Neuronal stem cell (in vitro differentiated cells): Measurements from ENCODE around the gene HILPDA.
"Not testable (repeated sequence)": the region's sequence is repeated elsewhere in the genome, so short reads cannot be mapped to it uniquely, and the experiment has no call there.

Experiments
- DNase-seq: peaks from one replicate; pipeline ENCODE4 v3.0.0-alpha.2; 2013; ENCODE audit warnings: low spot score
- H2AFZ ChIP-seq: one replicate; pipeline ENCODE4 v1.6.1; 2013; ENCODE audit warnings: mild to moderate bottlenecking, low read length, inconsistent platforms
- H2AK5ac ChIP-seq: 2 replicates; pipeline ENCODE4 v1.6.1; 2013; ENCODE audit warnings: low read depth, mild to moderate bottlenecking, inconsistent platforms, low read length, moderate library complexity, mixed read lengths
- H2BK120ac ChIP-seq: 2 replicates; pipeline ENCODE4 v1.6.1; 2013; ENCODE audit warnings: low read depth, mild to moderate bottlenecking, inconsistent platforms, low read length, moderate library complexity, mixed read lengths
- H2BK12ac ChIP-seq: one replicate; pipeline ENCODE4 v1.6.1; 2013; ENCODE audit warnings: low read length, inconsistent platforms
- H2BK15ac ChIP-seq: 2 replicates; pipeline ENCODE4 v1.6.1; 2013; ENCODE audit warnings: mild to moderate bottlenecking, low read length, inconsistent platforms, mixed read lengths
- H2BK5ac ChIP-seq: one replicate; pipeline ENCODE4 v1.6.1; 2013; ENCODE audit warnings: inconsistent platforms, mild to moderate bottlenecking, low read length, moderate library complexity
- H3K14ac ChIP-seq: one replicate; pipeline ENCODE4 v1.6.1; 2013; ENCODE audit warnings: low read length, inconsistent platforms
- H3K18ac ChIP-seq: 2 replicates; pipeline ENCODE4 v1.6.1; 2013; ENCODE audit warnings: low read length, inconsistent platforms
- H3K23ac ChIP-seq: 2 replicates; pipeline ENCODE4 v1.6.1; 2013; ENCODE audit warnings: low read depth, mild to moderate bottlenecking, mixed read lengths, low read length, inconsistent platforms; ENCODE audit not compliant: poor library complexity
- H3K27ac ChIP-seq: replicated peaks from 3 replicates; pipeline ENCODE4 v1.5.1; 2013; ENCODE audit warnings: low read length, inconsistent platforms
- H3K27me3 ChIP-seq, 3 experiments: 2 replicates each; pipeline ENCODE4 v1.6.1; 2013; ENCODE audit warnings: low read length in 3 of 3, mild to moderate bottlenecking in 2 of 3, inconsistent platforms in 1 of 3, low read depth in 1 of 3, mixed read lengths in 1 of 3, moderate library complexity in 1 of 3; ENCODE audit not compliant: control insufficient read depth in 3 of 3, insufficient read depth in 3 of 3
- H3K36me3 ChIP-seq, 2 donors: replicated peaks in 1 of 2; 2 replicates each; pipeline ENCODE4 v1.6.1; 2013; ENCODE audit warnings: low read length in 2 of 2; ENCODE audit not compliant: control insufficient read depth in 2 of 2, insufficient read depth in 2 of 2
- H3K4ac ChIP-seq: 2 replicates; pipeline ENCODE4 v1.6.1; 2013; ENCODE audit warnings: inconsistent platforms, mild to moderate bottlenecking, low read length, moderate library complexity
- H3K4me1 ChIP-seq, 2 donors: 1 replicate in 1 of 2; 2 replicates in 1 of 2; pipeline ENCODE4 v1.6.1; 2013; ENCODE audit warnings: low read length in 2 of 2, low read depth in 1 of 2; ENCODE audit not compliant: control insufficient read depth in 2 of 2, insufficient read depth in 1 of 2
- H3K4me2 ChIP-seq: one replicate; pipeline ENCODE4 v1.6.1; 2013; ENCODE audit warnings: mild to moderate bottlenecking, low read length, inconsistent platforms; ENCODE audit not compliant: insufficient read depth, poor library complexity, severe bottlenecking
- H3K4me3 ChIP-seq, 2 donors: 2 replicates each; pipeline ENCODE4 v1.5.1; 2013; ENCODE audit warnings: low read length in 2 of 2, mild to moderate bottlenecking in 2 of 2, inconsistent platforms in 1 of 2, moderate library complexity in 1 of 2
- H3K79me1 ChIP-seq: one replicate; pipeline ENCODE4 v1.6.1; 2013; ENCODE audit warnings: low read depth, mild to moderate bottlenecking, inconsistent platforms, low read length, moderate library complexity
- H3K9ac ChIP-seq: one replicate; pipeline ENCODE4 v1.6.1; 2013; ENCODE audit warnings: mild to moderate bottlenecking, low read depth, low read length, inconsistent platforms; ENCODE audit not compliant: poor library complexity
- H3K9me3 ChIP-seq, 2 donors: replicated peaks in 1 of 2; 2 replicates each; pipeline versions ENCODE3 to v1.6.1; 2013; ENCODE audit warnings: low read length in 2 of 2, mild to moderate bottlenecking in 2 of 2, inconsistent platforms in 1 of 2, low read depth in 1 of 2, mixed read lengths in 1 of 2, moderate library complexity in 1 of 2; ENCODE audit not compliant: control insufficient read depth in 2 of 2, insufficient read depth in 1 of 2
- H4K8ac ChIP-seq: one replicate; pipeline ENCODE4 v1.6.1; 2013; ENCODE audit warnings: low read depth, mild to moderate bottlenecking, inconsistent platforms, low read length, moderate library complexity
- H4K91ac ChIP-seq: one replicate; pipeline ENCODE4 v1.6.1; 2013; ENCODE audit warnings: low read length, low read depth, mild to moderate bottlenecking, inconsistent platforms; ENCODE audit not compliant: poor library complexity
- WGBS, 2 donors: extraction: QIAGEN DNeasy Blood & Tissue Kit; methylation state at CpG; one replicate each; pipeline ENCODE4 v1.1.7; 2013; ENCODE audit warnings: missing lambda C conversion rate in 2 of 2, mixed read lengths in 1 of 2; ENCODE audit not compliant: insufficient read length in 2 of 2, insufficient replicate concordance in 1 of 2; ENCODE audit errors: extremely low coverage in 2 of 2; 5-methylcytosine and 5-hydroxymethylcytosine counted together

Gene HILPDA

GRCh38 chr7:128462460-128462859, 6.8 kb downstream of the HILPDA start:
- H3K27ac ChIP-seq, result no peak overlapping the region
- no peak overlapping the region for H2BK15ac ChIP-seq
- H4K8ac ChIP-seq, result no peak overlapping the region
- H3K4ac ChIP-seq, result no peak overlapping the region
- no peak overlapping the region for H2BK5ac ChIP-seq
- no peak overlapping the region for H3K4me2 ChIP-seq
- no peak overlapping the region for H3K9ac ChIP-seq
- H4K91ac ChIP-seq, result no peak overlapping the region
- no peak overlapping the region for H2AK5ac ChIP-seq
- DNase-seq, result no peak
- H3K27me3 ChIP-seq, result no peaks in the 10 kb centered on the region
- no CpG with 5 or more reads among the region's 5 CpGs for WGBS, 2 donors
- peaks cover 7 to 9% of the 10 kb centered on the region in 2 donors for H3K4me1 ChIP-seq
- H2AFZ ChIP-seq, result no peak overlapping the region
- no peak overlapping the region for H2BK120ac ChIP-seq
- H3K79me1 ChIP-seq, result peaks cover 1% of the 10 kb centered on the region
- no peak overlapping the region for H3K23ac ChIP-seq
- H3K18ac ChIP-seq, result no peak overlapping the region
- no peak overlapping the region for H2BK12ac ChIP-seq
- H3K14ac ChIP-seq, result no peak overlapping the region
- H3K4me3 ChIP-seq, result no peak overlapping the region
- H3K36me3 ChIP-seq, result peaks cover 2 to 34% of the 10 kb centered on the region in 2 donors
- peaks cover 2 to 8% of the 10 kb centered on the region in 2 donors for H3K9me3 ChIP-seq

DNA sequence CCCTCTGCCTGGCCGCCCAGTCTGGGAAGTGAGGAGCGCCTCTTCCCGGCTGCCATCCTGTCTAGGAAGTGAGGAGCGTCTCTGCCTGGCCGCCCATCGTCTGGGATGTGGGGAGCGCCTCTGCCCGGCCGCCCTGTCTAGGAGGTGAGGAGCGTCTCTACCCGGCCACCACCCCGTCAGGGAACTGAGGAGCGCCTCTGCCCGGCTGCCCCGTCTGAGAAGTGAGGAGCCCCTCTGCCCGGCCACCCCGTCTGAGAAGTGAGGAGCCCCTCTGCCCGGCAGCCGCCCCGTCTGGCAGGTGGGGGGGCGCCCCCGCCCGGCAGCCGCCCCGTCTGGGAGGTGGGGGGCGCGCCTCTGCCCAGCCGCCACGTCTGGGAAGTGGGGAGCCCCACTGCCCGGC, 7.7 kb downstream of the HILPDA start:
- H2BK5ac ChIP-seq, H2AK5ac ChIP-seq, H3K4me2 ChIP-seq, H3K23ac ChIP-seq, H3K14ac ChIP-seq, H3K27me3 ChIP-seq, H2AFZ ChIP-seq, H2BK12ac ChIP-seq, H3K9me3 ChIP-seq, H3K4ac ChIP-seq, H4K8ac ChIP-seq, H4K91ac ChIP-seq, H3K4me1 ChIP-seq, H3K79me1 ChIP-seq, H3K27ac ChIP-seq, H2BK120ac ChIP-seq, H2BK15ac ChIP-seq, H3K18ac ChIP-seq, DNase-seq, H3K4me3 ChIP-seq, H3K9ac ChIP-seq: not testable (repeated sequence)
- H3K36me3 ChIP-seq, result peaks cover 5 to 32% of the 10 kb centered on the region in 2 donors
- WGBS, 2 donors, result no CpG with 5 or more reads among the region's 30 CpGs

- not testable (repeated sequence) for H3K18ac ChIP-seq, H2BK5ac ChIP-seq, H3K4me1 ChIP-seq, H3K4ac ChIP-seq, H3K14ac ChIP-seq, H4K8ac ChIP-seq, H3K4me3 ChIP-seq, DNase-seq, H3K9ac ChIP-seq, H2AK5ac ChIP-seq, H3K4me2 ChIP-seq, H2BK15ac ChIP-seq, H3K27ac ChIP-seq, H3K9me3 ChIP-seq, H2BK120ac ChIP-seq, H2AFZ ChIP-seq, H3K23ac ChIP-seq, H3K27me3 ChIP-seq, H3K79me1 ChIP-seq, H4K91ac ChIP-seq, H2BK12ac ChIP-seq
- no CpG with 5 or more reads among the region's 8 CpGs for WGBS, 2 donors
- H3K36me3 ChIP-seq, result peaks cover 5 to 32% of the 10 kb centered on the region in 2 donors
Observed at GRCh38 chr7:128463933-128464332, 8.3 kb downstream of the HILPDA start.

DNA sequence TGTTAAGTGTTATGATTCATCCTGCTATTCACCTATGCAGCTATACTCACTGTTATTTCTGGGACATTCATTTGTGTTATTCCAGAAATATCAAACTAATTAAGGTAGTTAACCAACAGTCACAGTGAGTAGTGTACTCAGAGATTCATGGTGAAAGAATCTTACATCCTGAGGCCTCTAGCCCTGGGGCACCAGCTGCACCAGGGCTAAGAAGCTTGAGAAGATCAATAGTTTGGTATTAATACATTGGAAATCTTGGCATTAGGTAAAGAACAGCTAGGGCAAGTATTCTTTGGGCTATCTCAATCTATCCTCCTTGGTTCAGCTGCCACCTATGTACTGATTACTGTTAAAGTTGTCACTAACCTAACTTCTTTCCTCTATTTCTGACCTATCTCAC, 11.2 kb downstream of the HILPDA start:
- H2BK12ac ChIP-seq, H3K18ac ChIP-seq, H4K91ac ChIP-seq, H3K14ac ChIP-seq, H3K9me3 ChIP-seq, H2AK5ac ChIP-seq, H2BK120ac ChIP-seq, H2BK5ac ChIP-seq, H4K8ac ChIP-seq, H3K4me2 ChIP-seq, H3K4me3 ChIP-seq, H3K9ac ChIP-seq, H3K79me1 ChIP-seq, H2AFZ ChIP-seq, H3K4me1 ChIP-seq, H3K27me3 ChIP-seq, H3K4ac ChIP-seq, H3K23ac ChIP-seq, DNase-seq, H3K27ac ChIP-seq, H2BK15ac ChIP-seq: not testable (repeated sequence)
- peaks cover 5 to 31% of the 10 kb centered on the region in 2 donors for H3K36me3 ChIP-seq
